DOHH2 (cell line): ENCODE results near the gene LRP11.

Experiments used
- H3F3A ChIP-seq: fragments of 200-600 bp; sonication (generic), shearing (Covaris generic); 2 replicates; pipeline ENCODE4 v1.6.0; 2016; ENCODE audit warnings: antibody characterized with exemption, mild to moderate bottlenecking; ENCODE audit not compliant: control insufficient read depth, insufficient read depth
- H3K27ac ChIP-seq: fragments of 200-600 bp; sonication (generic); 2 replicates; pipeline ENCODE4 v1.5.1; 2014; ENCODE audit warnings: low read depth, mild to moderate bottlenecking, low read length, moderate library complexity
- H3K27me3 ChIP-seq: fragments of 200-600 bp; sonication (generic); 2 replicates; pipeline ENCODE4 v1.6.1; 2014; ENCODE audit warnings: mild to moderate bottlenecking, low read length, mixed read lengths; ENCODE audit not compliant: control insufficient read depth
- H3K36me3 ChIP-seq: fragments of 200-600 bp; sonication (generic); 2 replicates; pipeline ENCODE4 v1.6.1; 2014; ENCODE audit warnings: mild to moderate bottlenecking, low read length, moderate library complexity, mixed read lengths; ENCODE audit not compliant: control insufficient read depth
- H3K4me1 ChIP-seq: fragments of 200-600 bp; sonication (generic); 2 replicates; pipeline ENCODE4 v1.6.1; 2014; ENCODE audit warnings: mild to moderate bottlenecking, low read length, mixed read lengths; ENCODE audit not compliant: control insufficient read depth
- H3K4me2 ChIP-seq: fragments of 200-600 bp; sonication (generic); 2 replicates; pipeline ENCODE4 v1.6.0; 2014; ENCODE audit warnings: mild to moderate bottlenecking, low read length, moderate library complexity
- H3K4me3 ChIP-seq: fragments of 200-600 bp; sonication (generic); 2 replicates; pipeline ENCODE4 v1.5.1; 2014; ENCODE audit warnings: mild to moderate bottlenecking, low read length, mixed read lengths
- H3K79me2 ChIP-seq: fragments of 200-600 bp; sonication (generic); 2 replicates; pipeline ENCODE4 v1.6.1; 2014; ENCODE audit warnings: mild to moderate bottlenecking, low read length, mixed read lengths; ENCODE audit not compliant: control insufficient read depth
- H3K9me2 ChIP-seq: fragments of 200-600 bp; sonication (generic); replicated peaks from 2 replicates; pipeline ENCODE4 v1.6.1; 2014; ENCODE audit warnings: mild to moderate bottlenecking, low read length, mixed read lengths; ENCODE audit not compliant: control insufficient read depth
- H3K9me3 ChIP-seq: fragments of 200-600 bp; sonication (generic); 2 replicates; pipeline ENCODE4 v1.6.1; 2014; ENCODE audit warnings: antibody characterized with exemption, low read length, mixed read lengths; ENCODE audit not compliant: control insufficient read depth, insufficient read depth
- H4K20me1 ChIP-seq: fragments of 200-600 bp; sonication (generic); 2 replicates; pipeline ENCODE4 v1.6.0; 2014; ENCODE audit warnings: low read depth, mild to moderate bottlenecking, antibody characterized with exemption, low read length, moderate library complexity; ENCODE audit not compliant: control insufficient read depth, insufficient read depth
- EZH2phosphoT487 ChIP-seq: fragments of 200-600 bp; sonication (generic); IDR thresholded peaks from 2 replicates; pipeline ENCODE4 v1.6.1; 2017; ENCODE audit warnings: borderline replicate concordance, mild to moderate bottlenecking, antibody characterized with exemption, low read length, moderate library complexity, mixed read lengths
- TF ChIP-seq, protein P1 (sequence below): fragments of 200-600 bp; sonication (generic); IDR thresholded peaks from one replicate; pipeline ENCODE4 v1.5.1; 2014; ENCODE audit warnings: antibody characterized with exemption, mild to moderate bottlenecking, low read depth, low read length; ENCODE audit not compliant: poor library complexity, severe bottlenecking

The LRP11 gene

DNA sequence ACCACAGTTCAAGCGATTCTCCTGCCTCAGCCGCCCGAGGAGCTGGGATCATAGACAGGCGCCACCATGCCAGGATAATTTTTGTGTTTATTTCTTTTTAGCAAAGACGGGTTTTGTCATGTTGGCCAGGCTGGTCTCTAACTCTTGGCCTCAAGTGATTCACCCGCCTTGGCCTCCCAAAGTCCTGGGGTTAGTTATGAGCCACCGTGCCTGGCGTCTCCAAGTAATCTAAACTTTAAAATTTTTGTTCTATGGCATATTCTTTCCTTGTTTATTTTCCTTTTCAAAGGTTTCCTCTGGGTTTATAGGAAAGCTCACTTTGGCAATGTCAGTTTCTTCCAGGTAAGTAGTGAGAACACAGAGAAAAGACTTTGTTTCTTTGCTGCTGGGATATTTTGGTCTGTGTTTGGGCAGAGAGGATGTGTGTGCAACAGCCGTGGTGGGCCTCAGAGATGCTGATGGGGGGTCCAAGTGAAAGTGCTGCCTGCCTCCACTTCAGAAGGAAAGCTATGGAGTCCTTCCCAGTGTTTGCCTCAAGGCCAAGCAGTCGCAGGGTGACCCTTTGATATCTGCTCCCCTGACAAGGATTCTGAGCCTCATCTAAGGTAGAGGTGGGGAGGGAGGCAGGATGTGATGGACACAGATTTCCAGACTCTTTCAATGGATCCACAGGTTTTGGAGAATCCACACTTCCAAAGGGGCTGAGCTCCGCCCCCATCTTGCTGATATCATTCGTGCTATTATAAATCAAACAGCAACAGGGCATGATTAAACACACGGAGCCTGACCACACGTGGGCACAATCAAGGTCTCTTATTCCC, 2.3 kb downstream of the LRP11 start:
- Histone ChIP-seq H3K27ac (no peak overlapping the region), H3K79me2 (no peaks in the 10 kb centered on the region), H3K4me3 (no peak overlapping the region), H3K4me1 (peaks cover 16% of the 10 kb centered on the region), H3K9me2 (no peaks in the 10 kb centered on the region), H3K36me3 (no peaks in the 10 kb centered on the region), H3F3A (no peaks in the 10 kb centered on the region), H3K4me2 (no peak overlapping the region), H3K27me3 (peaks cover 13% of the 10 kb centered on the region), H4K20me1 (no peaks in the 10 kb centered on the region; the same call in 1 of the 2 replicates), H3K9me3 (no peaks in the 10 kb centered on the region)
- TF ChIP-seq EZH2phosphoT487: no peak
- TF ChIP-seq, protein P1, sequence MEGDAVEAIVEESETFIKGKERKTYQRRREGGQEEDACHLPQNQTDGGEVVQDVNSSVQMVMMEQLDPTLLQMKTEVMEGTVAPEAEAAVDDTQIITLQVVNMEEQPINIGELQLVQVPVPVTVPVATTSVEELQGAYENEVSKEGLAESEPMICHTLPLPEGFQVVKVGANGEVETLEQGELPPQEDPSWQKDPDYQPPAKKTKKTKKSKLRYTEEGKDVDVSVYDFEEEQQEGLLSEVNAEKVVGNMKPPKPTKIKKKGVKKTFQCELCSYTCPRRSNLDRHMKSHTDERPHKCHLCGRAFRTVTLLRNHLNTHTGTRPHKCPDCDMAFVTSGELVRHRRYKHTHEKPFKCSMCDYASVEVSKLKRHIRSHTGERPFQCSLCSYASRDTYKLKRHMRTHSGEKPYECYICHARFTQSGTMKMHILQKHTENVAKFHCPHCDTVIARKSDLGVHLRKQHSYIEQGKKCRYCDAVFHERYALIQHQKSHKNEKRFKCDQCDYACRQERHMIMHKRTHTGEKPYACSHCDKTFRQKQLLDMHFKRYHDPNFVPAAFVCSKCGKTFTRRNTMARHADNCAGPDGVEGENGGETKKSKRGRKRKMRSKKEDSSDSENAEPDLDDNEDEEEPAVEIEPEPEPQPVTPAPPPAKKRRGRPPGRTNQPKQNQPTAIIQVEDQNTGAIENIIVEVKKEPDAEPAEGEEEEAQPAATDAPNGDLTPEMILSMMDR: no peak

DNA sequence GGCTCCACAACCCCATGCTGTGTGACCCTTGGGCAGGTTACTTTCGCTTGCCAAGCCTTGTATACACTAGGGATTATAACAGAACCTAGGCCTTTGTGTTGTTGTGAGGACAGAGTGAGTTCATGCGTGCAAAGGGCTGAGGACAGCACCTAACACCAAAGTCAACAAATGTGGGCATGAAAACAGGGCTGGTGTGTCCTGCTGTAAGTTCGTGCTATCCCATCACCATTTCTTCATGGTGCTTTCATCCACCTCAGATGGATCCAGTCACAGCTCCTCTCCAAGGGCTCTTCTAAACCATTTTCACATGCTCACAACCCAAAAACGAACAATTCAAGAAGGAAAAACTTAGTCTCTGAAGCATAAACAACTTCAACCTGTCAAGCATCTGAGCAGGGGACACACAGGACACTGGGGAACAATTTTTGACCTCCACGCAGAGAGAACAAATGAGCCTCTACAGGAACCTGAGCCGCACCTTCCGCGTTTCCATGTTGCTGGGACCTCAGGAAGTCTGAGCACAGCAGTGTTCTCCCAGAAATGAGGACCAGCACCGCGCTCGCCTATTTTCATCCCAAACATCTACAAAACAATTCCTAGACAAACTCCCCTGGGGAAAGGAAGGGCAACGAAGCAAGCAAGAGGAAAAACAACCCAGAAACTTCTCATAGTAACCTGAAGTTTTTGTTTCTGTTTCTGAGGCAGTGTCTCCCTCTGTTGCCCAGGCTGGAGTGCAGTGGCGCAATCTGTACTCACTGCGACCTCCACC, 3.1 kb downstream of the LRP11 start:
- H3K79me2 ChIP-seq: no peaks in the 10 kb centered on the region
- no peaks in the 10 kb centered on the region for H3K36me3 ChIP-seq
- no peak overlapping the region for H3K27ac ChIP-seq
- no peak overlapping the region for H3K4me2 ChIP-seq
- H3K9me2 ChIP-seq: no peaks in the 10 kb centered on the region
- no peak overlapping the region for H3K4me3 ChIP-seq
- peaks cover 13% of the 10 kb centered on the region for H3K27me3 ChIP-seq
- TF ChIP-seq, protein P1: no peak
- no peak for TF ChIP-seq EZH2phosphoT487
- peaks cover 16% of the 10 kb centered on the region for H3K4me1 ChIP-seq
- H3F3A ChIP-seq: no peaks in the 10 kb centered on the region
- no peaks in the 10 kb centered on the region for H3K9me3 ChIP-seq
- no peaks in the 10 kb centered on the region; the same call in 1 of the 2 replicates for H4K20me1 ChIP-seq

DNA sequence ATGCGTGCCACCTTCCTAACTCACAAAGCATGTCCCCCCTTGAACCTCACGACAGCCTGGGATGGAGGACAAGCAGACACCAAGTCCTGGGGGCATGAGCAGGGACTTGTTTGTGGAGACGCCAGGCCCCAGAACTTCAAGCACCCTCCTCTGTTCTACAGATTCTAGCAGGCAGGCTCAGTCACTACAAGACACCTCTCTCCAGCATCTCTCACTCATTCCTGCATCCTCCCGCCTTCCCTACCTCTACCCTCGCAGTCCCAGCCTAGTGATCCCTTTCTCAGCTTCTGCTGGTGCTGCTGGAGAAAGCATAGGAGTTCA, 3.7 kb downstream of the LRP11 start:
- no peaks in the 10 kb centered on the region for H3K9me3 ChIP-seq
- H3K4me2 ChIP-seq: no peak overlapping the region
- no peaks in the 10 kb centered on the region for H3K36me3 ChIP-seq
- no peak overlapping the region for H3K4me3 ChIP-seq
- H4K20me1 ChIP-seq: no peaks in the 10 kb centered on the region; the same call in 1 of the 2 replicates
- H3K27ac ChIP-seq: no peak overlapping the region
- peaks cover 16% of the 10 kb centered on the region for H3K4me1 ChIP-seq
- H3K27me3 ChIP-seq: peaks cover 13% of the 10 kb centered on the region
- TF ChIP-seq EZH2phosphoT487: no peak
- TF ChIP-seq, protein P1: no peak
- no peaks in the 10 kb centered on the region for H3K79me2 ChIP-seq
- no peaks in the 10 kb centered on the region for H3K9me2 ChIP-seq
- H3F3A ChIP-seq: no peaks in the 10 kb centered on the region
